ENCODE measurements around the gene EDDM3A. TPM values are rescaled to one million over a fixed set of nuclear protein-coding genes. Genes with fewer than 3 reads are reported as not detected.

Gene EDDM3A
- total RNA-seq, 1 donor from 2014 or later: not detected

GRCh38 chr14:20774258-20774824 lies 28.7 kb downstream of the EDDM3A start:
- Mint-ChIP-seq H3K27me3 (no peaks in the 10 kb centered on the region), H3K4me1 (ENCODE audit: low read depth) (peaks cover 8% of the 10 kb centered on the region), H3K36me3 (ENCODE audit: insufficient read depth) (no peaks in the 10 kb centered on the region), H3K4me3 (ENCODE audit: low read depth) (no peak overlapping the region), H3K9me3 (ENCODE audit: low read depth) (no peaks in the 10 kb centered on the region), H3K27ac (no peak overlapping the region)
- DNase-seq (ENCODE audit: low spot score, unreplicated experiment): no peak
- TF ChIP-seq CTCF (IDR thresholded peaks at IDR 0.05; ENCODE audit: unreplicated experiment): no peak

- H3K27me3 Mint-ChIP-seq: no peaks in the 10 kb centered on the region
Measured at GRCh38 chr14:20775043-20775442, 29.4 kb downstream of the EDDM3A start.

GRCh38 chr14:20775901-20776300 lies 30.2 kb downstream of the EDDM3A start:
- Mint-ChIP-seq H3K36me3 (ENCODE audit: insufficient read depth) (no peaks in the 10 kb centered on the region), H3K4me3 (ENCODE audit: low read depth) (no peak overlapping the region), H3K9me3 (ENCODE audit: low read depth) (no peaks in the 10 kb centered on the region), H3K27me3 (no peaks in the 10 kb centered on the region), H3K4me1 (ENCODE audit: low read depth) (peaks cover 8% of the 10 kb centered on the region), H3K27ac (no peak overlapping the region)
- no peak for DNase-seq (ENCODE audit: low spot score, unreplicated experiment)
- TF ChIP-seq CTCF (IDR thresholded peaks at IDR 0.05; ENCODE audit: unreplicated experiment): no peak

More at GRCh38 chr14:20775043-20775442, 29.4 kb downstream of the EDDM3A start:
- no peak for DNase-seq (ENCODE audit: low spot score, unreplicated experiment)
- no peak overlapping the region for H3K4me3 Mint-ChIP-seq (ENCODE audit: low read depth)
- peaks cover 8% of the 10 kb centered on the region for H3K4me1 Mint-ChIP-seq (ENCODE audit: low read depth)
- no peak for TF ChIP-seq CTCF (IDR thresholded peaks at IDR 0.05; ENCODE audit: unreplicated experiment)
- H3K9me3 Mint-ChIP-seq (ENCODE audit: low read depth): no peaks in the 10 kb centered on the region
- no peaks in the 10 kb centered on the region for H3K36me3 Mint-ChIP-seq (ENCODE audit: insufficient read depth)
- H3K27ac Mint-ChIP-seq: no peak overlapping the region

- no peak overlapping the region for H3K4me3 Mint-ChIP-seq (ENCODE audit: low read depth)
- no peaks in the 10 kb centered on the region for H3K27me3 Mint-ChIP-seq
- H3K36me3 Mint-ChIP-seq (ENCODE audit: insufficient read depth): no peaks in the 10 kb centered on the region
- H3K27ac Mint-ChIP-seq: peak overlapping the region; percentile 22
- no peak for TF ChIP-seq CTCF (IDR thresholded peaks at IDR 0.05; ENCODE audit: unreplicated experiment)
- DNase-seq (ENCODE audit: low spot score, unreplicated experiment): no peak
- H3K9me3 Mint-ChIP-seq (ENCODE audit: low read depth): no peaks in the 10 kb centered on the region
- peaks cover 13% of the 10 kb centered on the region for H3K4me1 Mint-ChIP-seq (ENCODE audit: low read depth)
Measured at GRCh38 chr14:20781803-20782202, 36.1 kb downstream of the EDDM3A start.

- Mint-ChIP-seq H3K36me3 (ENCODE audit: insufficient read depth) (no peaks in the 10 kb centered on the region), H3K27me3 (no peaks in the 10 kb centered on the region)
- no peak for TF ChIP-seq CTCF (IDR thresholded peaks at IDR 0.05; ENCODE audit: unreplicated experiment)
Measured at GRCh38 chr14:20782280-20782890, 36.7 kb downstream of the EDDM3A start.

More at GRCh38 chr14:20782280-20782890, 36.7 kb downstream of the EDDM3A start:
- no peak for DNase-seq (ENCODE audit: low spot score, unreplicated experiment)
- peak overlapping the region; percentile 22 for H3K27ac Mint-ChIP-seq
- no peaks in the 10 kb centered on the region for H3K9me3 Mint-ChIP-seq (ENCODE audit: low read depth)
- H3K4me3 Mint-ChIP-seq (ENCODE audit: low read depth): no peak overlapping the region
- H3K4me1 Mint-ChIP-seq (ENCODE audit: low read depth): peaks cover 13% of the 10 kb centered on the region

Measured in progenitor cell of endocrine pancreas (in vitro differentiated cells).